Left colon (tissue), 2 donors: Measurements from ENCODE around the gene AFF1. TPM values are rescaled to one million over a fixed set of nuclear protein-coding genes. Genes with fewer than 3 reads are reported as not detected.

Experiments
- total RNA-seq, 2 donors: library from RNA; stranded (reverse); fragmentation: NEBNext Ultra II Directional; extraction: Animal tissue kit (Norgen Biotek cat#: 25700); gene quantifications; one replicate each; pipeline ENCODE4 v1.2.1, GENCODE V29; 2021
- donor health status: DM: no; HTN: no; CAD: no.
- donor health status: DM: yes; HTN: yes; CAD: no.

AFF1 gene
- total RNA-seq, 2 donors from 2014 or later, result 86.2 to 95.2 TPM

Other genes with a start within 250 kb of the AFF1 start
- gene SLC10A6, start 85.6 kb upstream of the AFF1 start, total RNA-seq, result under 1 TPM; 0.43 to 0.53 TPM
- gene C4orf36, start 42.6 kb upstream of the AFF1 start, total RNA-seq, result under 1 TPM; 0.82 to 0.92 TPM